HepG2 (cell line): ENCODE data around the gene SAMD14. TPM values are rescaled to one million over a fixed set of nuclear protein-coding genes. Genes with fewer than 3 reads are reported as not detected.

Experiments
- E2F5 ChIP-seq: sonication (generic); formaldehyde crosslinking; conservative IDR thresholded peaks from 2 replicates; pipeline ENCODE4 v1.4.0; 2020; ENCODE audit warnings: missing genetic modification reagents
- FLYWCH1 ChIP-seq: sonication (generic); formaldehyde crosslinking; IDR thresholded peaks from 2 replicates; pipeline ENCODE4 v1.8.1; 2023; ENCODE audit warnings: mild to moderate bottlenecking, missing genetic modification reagents
- GTF2F1 ChIP-seq: fragments of 150-350 bp; IDR thresholded peaks from 2 replicates; pipeline ENCODE4 v1.6.1; 2014; ENCODE audit warnings: low read length
- MTF1 ChIP-seq: sonication (generic); formaldehyde crosslinking; IDR thresholded peaks from 2 replicates; pipeline ENCODE4 v1.5.0; 2020; ENCODE audit warnings: missing genetic modification reagents
- NAIF1 ChIP-seq: sonication (generic); formaldehyde crosslinking; IDR thresholded peaks from 2 replicates; pipeline ENCODE4 v1.5.0; 2020; ENCODE audit warnings: mild to moderate bottlenecking, missing genetic modification reagents, borderline replicate concordance
- PITX1 ChIP-seq: sonication (generic); formaldehyde crosslinking; IDR thresholded peaks from 2 replicates; pipeline ENCODE4 v1.5.1; 2020; ENCODE audit warnings: mild to moderate bottlenecking, missing genetic modification reagents
- SOX5 ChIP-seq: IDR thresholded peaks from 2 replicates; pipeline ENCODE4 v1.6.1; 2016; ENCODE audit warnings: borderline replicate concordance
- TMF1 ChIP-seq: sonication (generic); formaldehyde crosslinking; IDR thresholded peaks from 2 replicates; pipeline ENCODE4 v1.8.1; 2022; ENCODE audit warnings: low read depth, missing genetic modification reagents
- UBTF ChIP-seq: sonication (generic); formaldehyde crosslinking; IDR thresholded peaks from 2 replicates; pipeline ENCODE4 v1.4.0; 2020; ENCODE audit warnings: mild to moderate bottlenecking, missing genetic modification reagents
- ZBTB49 ChIP-seq: sonication (generic); formaldehyde crosslinking; IDR thresholded peaks from 2 replicates; pipeline ENCODE4 v1.4.0; 2020; ENCODE audit warnings: missing genetic modification reagents, borderline replicate concordance
- ZNF451 ChIP-seq: sonication (generic); formaldehyde crosslinking; IDR thresholded peaks from 2 replicates; pipeline ENCODE4 v1.5.0; 2020; ENCODE audit warnings: mild to moderate bottlenecking, missing genetic modification reagents
- ZNF547 ChIP-seq: sonication (generic); formaldehyde crosslinking; IDR thresholded peaks from 2 replicates; pipeline ENCODE4 v1.5.1; 2020; ENCODE audit warnings: mild to moderate bottlenecking, missing genetic modification reagents
- ZNF550 ChIP-seq: sonication (generic); formaldehyde crosslinking; IDR thresholded peaks from 2 replicates; pipeline ENCODE4 v1.4.0; 2020; ENCODE audit warnings: mild to moderate bottlenecking, missing genetic modification reagents, borderline replicate concordance
- ZNF614 ChIP-seq: IDR thresholded peaks from 2 replicates; pipeline ENCODE4 v1.6.1; 2018; ENCODE audit warnings: missing biosample characterization, missing genetic modification reagents, inconsistent platforms, borderline replicate concordance
- ZNF737 ChIP-seq: sonication (generic); formaldehyde crosslinking; IDR thresholded peaks from 2 replicates; pipeline ENCODE4 v1.5.0; 2020; ENCODE audit warnings: missing genetic modification reagents, mild to moderate bottlenecking, borderline replicate concordance
- ZNF747 ChIP-seq: sonication (generic); formaldehyde crosslinking; IDR thresholded peaks from 2 replicates; pipeline ENCODE4 v1.8.1; 2023; ENCODE audit warnings: missing genetic modification reagents, mild to moderate bottlenecking, borderline replicate concordance
- ZNF777 ChIP-seq: sonication (generic); formaldehyde crosslinking; IDR thresholded peaks from 2 replicates; pipeline ENCODE4 v1.4.0; 2020; ENCODE audit warnings: missing genetic modification reagents
- ZZZ3 ChIP-seq: sonication (generic); formaldehyde crosslinking; IDR thresholded peaks from 2 replicates; pipeline ENCODE4 v1.4.0; 2020; ENCODE audit warnings: missing genetic modification reagents, mild to moderate bottlenecking, borderline replicate concordance
- polyA plus RNA-seq, 8 experiments: library from polyadenylated mRNA; depleted of rRNA in 3 of 8; stranded (reverse) in 7 of 8; unstranded in 1 of 8; fragments of >200 nt; fragmentation: Illumina TruSeq in 4 of 8; extraction: Trizol in 4 of 8; gene quantifications; 2 replicates each; pipeline versions ENCODE4 v1.2.1 to v1.2.3, GENCODE V29; 2011 to 2016; ENCODE audit warnings: low read depth in 4 of 8, missing spikeins in 1 of 8, mixed read lengths in 1 of 8; ENCODE audit not compliant: insufficient read depth in 1 of 8
- total RNA-seq, 5 experiments: library from RNA; depleted of rRNA; stranded (reverse); fragments of >200 nt; fragmentation: Illumina TruSeq; extraction: Trizol; gene quantifications; 2 replicates each; pipeline ENCODE4 v1.2.3, GENCODE V29; 2016; ENCODE audit warnings: low read depth in 1 of 5
- TF ChIP-seq, protein P1 (sequence below): sonication (generic); formaldehyde crosslinking; IDR thresholded peaks from 2 replicates; pipeline ENCODE4 v1.4.0; 2020; ENCODE audit warnings: mild to moderate bottlenecking, low read depth, missing genetic modification reagents
- TF ChIP-seq, protein P2 (sequence below): IDR thresholded peaks from 2 replicates; pipeline ENCODE4 v1.4.0; 2020; ENCODE audit warnings: mild to moderate bottlenecking, missing genetic modification reagents

SAMD14 gene
- total and polyA plus RNA-seq, 2 of the 13 experiments (the other 11 are each of a cell fraction or from before 2014, with no cell fraction given): 0.07 to 0.22 TPM

GRCh38 chr17:50133028-50133768, 3.2 kb upstream of the SAMD14 start (continued):
- no peak for TF ChIP-seq GTF2F1
- TF ChIP-seq UBTF (CRISPR knock-in tag): peak; percentile 55; the same call in 1 of the 2 replicates
- no peak for TF ChIP-seq ZNF747 (CRISPR knock-in tag)
- no peak for TF ChIP-seq ZBTB49
- TF ChIP-seq FLYWCH1 (CRISPR knock-in tag): no peak
- TF ChIP-seq ZNF777: no peak
- TF ChIP-seq MTF1 (CRISPR knock-in tag): no peak
- no peak for TF ChIP-seq ZNF547 (CRISPR knock-in tag)
- no peak for TF ChIP-seq ZNF550
- TF ChIP-seq, protein P1, sequence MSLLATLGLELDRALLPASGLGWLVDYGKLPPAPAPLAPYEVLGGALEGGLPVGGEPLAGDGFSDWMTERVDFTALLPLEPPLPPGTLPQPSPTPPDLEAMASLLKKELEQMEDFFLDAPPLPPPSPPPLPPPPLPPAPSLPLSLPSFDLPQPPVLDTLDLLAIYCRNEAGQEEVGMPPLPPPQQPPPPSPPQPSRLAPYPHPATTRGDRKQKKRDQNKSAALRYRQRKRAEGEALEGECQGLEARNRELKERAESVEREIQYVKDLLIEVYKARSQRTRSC (CRISPR knock-in tag): no peak
- TF ChIP-seq ZNF737 (CRISPR knock-in tag): no peak
- TF ChIP-seq SOX5 (CRISPR knock-in tag): no peak; the same call in 1 of the 2 replicates
- no peak for TF ChIP-seq NAIF1 (CRISPR knock-in tag)
- TF ChIP-seq, protein P2, sequence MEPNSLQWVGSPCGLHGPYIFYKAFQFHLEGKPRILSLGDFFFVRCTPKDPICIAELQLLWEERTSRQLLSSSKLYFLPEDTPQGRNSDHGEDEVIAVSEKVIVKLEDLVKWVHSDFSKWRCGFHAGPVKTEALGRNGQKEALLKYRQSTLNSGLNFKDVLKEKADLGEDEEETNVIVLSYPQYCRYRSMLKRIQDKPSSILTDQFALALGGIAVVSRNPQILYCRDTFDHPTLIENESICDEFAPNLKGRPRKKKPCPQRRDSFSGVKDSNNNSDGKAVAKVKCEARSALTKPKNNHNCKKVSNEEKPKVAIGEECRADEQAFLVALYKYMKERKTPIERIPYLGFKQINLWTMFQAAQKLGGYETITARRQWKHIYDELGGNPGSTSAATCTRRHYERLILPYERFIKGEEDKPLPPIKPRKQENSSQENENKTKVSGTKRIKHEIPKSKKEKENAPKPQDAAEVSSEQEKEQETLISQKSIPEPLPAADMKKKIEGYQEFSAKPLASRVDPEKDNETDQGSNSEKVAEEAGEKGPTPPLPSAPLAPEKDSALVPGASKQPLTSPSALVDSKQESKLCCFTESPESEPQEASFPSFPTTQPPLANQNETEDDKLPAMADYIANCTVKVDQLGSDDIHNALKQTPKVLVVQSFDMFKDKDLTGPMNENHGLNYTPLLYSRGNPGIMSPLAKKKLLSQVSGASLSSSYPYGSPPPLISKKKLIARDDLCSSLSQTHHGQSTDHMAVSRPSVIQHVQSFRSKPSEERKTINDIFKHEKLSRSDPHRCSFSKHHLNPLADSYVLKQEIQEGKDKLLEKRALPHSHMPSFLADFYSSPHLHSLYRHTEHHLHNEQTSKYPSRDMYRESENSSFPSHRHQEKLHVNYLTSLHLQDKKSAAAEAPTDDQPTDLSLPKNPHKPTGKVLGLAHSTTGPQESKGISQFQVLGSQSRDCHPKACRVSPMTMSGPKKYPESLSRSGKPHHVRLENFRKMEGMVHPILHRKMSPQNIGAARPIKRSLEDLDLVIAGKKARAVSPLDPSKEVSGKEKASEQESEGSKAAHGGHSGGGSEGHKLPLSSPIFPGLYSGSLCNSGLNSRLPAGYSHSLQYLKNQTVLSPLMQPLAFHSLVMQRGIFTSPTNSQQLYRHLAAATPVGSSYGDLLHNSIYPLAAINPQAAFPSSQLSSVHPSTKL (CRISPR knock-in tag): peak; percentile 51; the same call in 1 of the 2 replicates
- TF ChIP-seq PITX1 (CRISPR knock-in tag): no peak
- no peak for TF ChIP-seq ZNF451 (CRISPR knock-in tag)
- TF ChIP-seq TMF1 (CRISPR knock-in tag): no peak
- TF ChIP-seq E2F5 (CRISPR knock-in tag): no peak
- no peak for TF ChIP-seq ZZZ3
- TF ChIP-seq ZNF614 (CRISPR knock-in tag): no peak
